ENCODE measurements around the gene MUC5B. TPM values are rescaled to one million over a fixed set of nuclear protein-coding genes. Genes with fewer than 3 reads are reported as not detected.

MUC5B gene
- total and polyA plus RNA-seq, 2 donors (not counting 1 experiment from before 2014, with no cell fraction given) = not detected

DNA sequence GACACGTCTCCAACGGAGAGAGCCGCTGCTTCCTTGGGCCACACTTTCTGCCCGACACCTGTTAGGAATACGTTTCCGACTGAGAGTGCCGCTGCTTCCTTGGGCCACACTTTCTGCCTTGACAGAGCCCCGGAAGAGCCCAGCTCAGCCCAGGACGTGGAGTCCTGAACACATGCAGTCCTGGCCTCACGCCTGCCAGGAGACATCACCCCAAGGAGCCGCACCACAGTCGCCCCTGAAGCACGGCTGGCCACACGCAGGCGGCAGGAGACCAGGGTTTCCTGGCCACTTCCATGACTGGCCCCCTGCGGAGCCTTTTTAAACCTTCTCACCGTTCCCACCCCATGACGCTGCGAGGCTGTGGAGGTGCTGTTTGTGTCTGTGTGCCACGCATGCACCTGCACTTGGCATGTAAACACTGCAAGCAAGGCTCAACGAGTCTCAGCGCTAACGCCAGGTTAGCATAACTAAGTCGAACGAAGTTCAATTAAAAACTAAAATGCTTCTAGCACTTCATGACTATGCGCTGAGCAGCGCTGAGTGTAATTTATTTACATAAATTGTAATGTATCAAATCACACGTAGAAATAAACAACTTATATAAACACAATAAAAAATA, 77.8 kb downstream of the MUC5B start:
- no peak overlapping the region for H3K9ac ChIP-seq (ENCODE audit: insufficient read depth, low read length)
- H3K36me3 ChIP-seq (ENCODE audit: control insufficient read depth, insufficient read depth, low read length) = no peaks in the 10 kb centered on the region
- peaks cover 3% of the 10 kb centered on the region for H3K4me1 ChIP-seq (ENCODE audit: control insufficient read depth, extremely low read depth, insufficient read depth, low read length)
- H2AFZ ChIP-seq (ENCODE audit: low read length) = no peak overlapping the region
- no peaks in the 10 kb centered on the region for H3K9me3 ChIP-seq (ENCODE audit: control insufficient read depth, insufficient read depth, low read depth, low read length)
- no peaks in the 10 kb centered on the region for H3K27me3 ChIP-seq (ENCODE audit: control insufficient read depth, insufficient read depth, low read length)
- no peak overlapping the region for H3K4me3 ChIP-seq (replicated peaks in 1 of 4; ENCODE audit: control extremely low read depth in 1 of 4, insufficient read depth in 1 of 4, low read depth in 3 of 4, low read length in 4 of 4)
- H4K20me1 ChIP-seq (ENCODE audit: control insufficient read depth, extremely low read depth, insufficient read depth, low read length) = peaks cover 1% of the 10 kb centered on the region
- H3K79me2 ChIP-seq (ENCODE audit: control insufficient read depth, insufficient read depth, low read length) = peaks cover 53% of the 10 kb centered on the region
- no peak overlapping the region for H3K4me2 ChIP-seq (ENCODE audit: extremely low read depth, insufficient read depth, low read length)
- DNase-seq (ENCODE audit: low read depth in 2 of 2) = no peak
- TF ChIP-seq EZH2 (IDR thresholded peaks at IDR 0.05; ENCODE audit: low read length, missing control alignments) = no peak
- TF ChIP-seq, protein P1, sequence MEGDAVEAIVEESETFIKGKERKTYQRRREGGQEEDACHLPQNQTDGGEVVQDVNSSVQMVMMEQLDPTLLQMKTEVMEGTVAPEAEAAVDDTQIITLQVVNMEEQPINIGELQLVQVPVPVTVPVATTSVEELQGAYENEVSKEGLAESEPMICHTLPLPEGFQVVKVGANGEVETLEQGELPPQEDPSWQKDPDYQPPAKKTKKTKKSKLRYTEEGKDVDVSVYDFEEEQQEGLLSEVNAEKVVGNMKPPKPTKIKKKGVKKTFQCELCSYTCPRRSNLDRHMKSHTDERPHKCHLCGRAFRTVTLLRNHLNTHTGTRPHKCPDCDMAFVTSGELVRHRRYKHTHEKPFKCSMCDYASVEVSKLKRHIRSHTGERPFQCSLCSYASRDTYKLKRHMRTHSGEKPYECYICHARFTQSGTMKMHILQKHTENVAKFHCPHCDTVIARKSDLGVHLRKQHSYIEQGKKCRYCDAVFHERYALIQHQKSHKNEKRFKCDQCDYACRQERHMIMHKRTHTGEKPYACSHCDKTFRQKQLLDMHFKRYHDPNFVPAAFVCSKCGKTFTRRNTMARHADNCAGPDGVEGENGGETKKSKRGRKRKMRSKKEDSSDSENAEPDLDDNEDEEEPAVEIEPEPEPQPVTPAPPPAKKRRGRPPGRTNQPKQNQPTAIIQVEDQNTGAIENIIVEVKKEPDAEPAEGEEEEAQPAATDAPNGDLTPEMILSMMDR (conservative IDR thresholded peaks at IDR 0.05 in 1 of 2, IDR thresholded peaks at IDR 0.05 in 1 of 2; ENCODE audit: low read depth in 1 of 2, low read length in 2 of 2) = no peak
- H3K27ac ChIP-seq (ENCODE audit: insufficient read depth, low read length) = no peak overlapping the region

DNA sequence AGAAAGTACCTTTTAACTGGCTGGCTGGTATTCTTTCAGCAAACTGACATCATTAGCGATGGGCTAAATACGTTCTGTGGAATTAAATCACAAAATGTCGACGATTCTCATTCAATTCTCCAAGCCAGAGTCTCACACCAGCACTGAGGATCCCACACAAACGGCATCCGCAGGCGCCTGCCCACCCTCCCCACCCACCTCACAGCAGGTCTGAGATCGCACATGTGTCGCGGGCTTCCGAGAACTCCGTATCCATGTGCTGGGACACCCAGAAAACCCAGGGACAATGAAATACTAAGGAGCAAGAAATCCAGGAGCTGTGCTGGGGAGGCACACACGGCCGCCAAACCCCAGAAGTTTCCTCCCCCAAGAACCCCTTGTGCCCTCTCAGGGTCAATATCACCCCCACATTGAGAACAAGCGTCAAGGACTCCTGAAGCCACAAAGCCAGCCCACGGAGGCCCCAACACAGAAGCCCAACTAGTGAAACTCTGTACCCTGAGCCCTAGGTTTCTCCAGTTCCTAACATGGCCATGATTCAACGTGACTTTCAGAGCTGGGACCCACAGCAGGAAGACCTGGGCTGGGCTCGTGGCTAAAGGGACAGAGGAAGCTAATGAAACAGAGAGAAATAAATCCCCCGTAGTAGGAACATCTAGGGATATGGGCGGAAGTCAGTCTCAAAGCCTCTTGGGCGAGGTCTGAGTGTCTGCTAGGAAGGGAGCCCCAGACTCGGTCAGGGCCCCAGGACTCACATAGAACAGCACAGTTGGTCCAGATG, 78.5 kb downstream of the MUC5B start:
- H2AFZ ChIP-seq (ENCODE audit: low read length) = no peak overlapping the region
- peaks cover 1% of the 10 kb centered on the region for H4K20me1 ChIP-seq (ENCODE audit: control insufficient read depth, extremely low read depth, insufficient read depth, low read length)
- H3K27ac ChIP-seq (ENCODE audit: insufficient read depth, low read length) = no peak overlapping the region
- peaks cover 3% of the 10 kb centered on the region for H3K4me1 ChIP-seq (ENCODE audit: control insufficient read depth, extremely low read depth, insufficient read depth, low read length)
- no peak for DNase-seq (ENCODE audit: low read depth in 2 of 2)
- H3K4me3 ChIP-seq (replicated peaks in 1 of 4; ENCODE audit: control extremely low read depth in 1 of 4, insufficient read depth in 1 of 4, low read depth in 3 of 4, low read length in 4 of 4) = no peak overlapping the region
- H3K9ac ChIP-seq (ENCODE audit: insufficient read depth, low read length) = no peak overlapping the region
- H3K27me3 ChIP-seq (ENCODE audit: control insufficient read depth, insufficient read depth, low read length) = no peaks in the 10 kb centered on the region
- H3K4me2 ChIP-seq (ENCODE audit: extremely low read depth, insufficient read depth, low read length) = no peak overlapping the region
- peaks cover 56% of the 10 kb centered on the region for H3K79me2 ChIP-seq (ENCODE audit: control insufficient read depth, insufficient read depth, low read length)
- no peaks in the 10 kb centered on the region for H3K9me3 ChIP-seq (ENCODE audit: control insufficient read depth, insufficient read depth, low read depth, low read length)
- TF ChIP-seq, protein P1 (conservative IDR thresholded peaks at IDR 0.05 in 1 of 2, IDR thresholded peaks at IDR 0.05 in 1 of 2; ENCODE audit: low read depth in 1 of 2, low read length in 2 of 2) = no peak
- no peak for TF ChIP-seq EZH2 (IDR thresholded peaks at IDR 0.05; ENCODE audit: low read length, missing control alignments)
- H3K36me3 ChIP-seq (ENCODE audit: control insufficient read depth, insufficient read depth, low read length) = no peaks in the 10 kb centered on the region

DNA sequence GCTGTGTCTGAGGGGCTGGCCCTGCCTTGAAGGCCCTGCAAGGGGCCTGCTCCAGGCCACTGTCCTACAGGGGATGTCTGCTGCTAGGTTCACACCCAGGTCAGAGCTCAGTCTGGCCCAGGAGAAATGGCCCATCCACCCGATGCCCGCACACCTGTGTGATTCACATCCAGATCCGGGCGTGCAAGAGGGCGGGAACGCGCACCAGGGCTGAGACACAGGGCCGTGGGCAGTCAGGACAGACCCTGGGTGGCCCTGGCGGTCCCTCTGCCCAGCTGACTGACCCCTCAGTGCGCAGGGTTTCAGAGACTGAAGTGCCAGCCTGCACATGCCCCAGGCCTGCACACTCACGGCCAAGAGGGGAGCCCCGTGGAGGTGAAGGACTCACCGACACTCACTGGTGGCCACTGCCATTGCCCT, 79.2 kb downstream of the MUC5B start:
- Histone ChIP-seq H3K27me3 (ENCODE audit: control insufficient read depth, insufficient read depth, low read length) (no peaks in the 10 kb centered on the region), H3K4me2 (ENCODE audit: extremely low read depth, insufficient read depth, low read length) (no peak overlapping the region), H3K4me3 (replicated peaks in 1 of 4; ENCODE audit: control extremely low read depth in 1 of 4, insufficient read depth in 1 of 4, low read depth in 3 of 4, low read length in 4 of 4) (no peak overlapping the region), H2AFZ (ENCODE audit: low read length) (no peak overlapping the region), H3K4me1 (ENCODE audit: control insufficient read depth, extremely low read depth, insufficient read depth, low read length) (peaks cover 3% of the 10 kb centered on the region), H3K27ac (ENCODE audit: insufficient read depth, low read length) (no peak overlapping the region), H3K9ac (ENCODE audit: insufficient read depth, low read length) (no peak overlapping the region), H3K36me3 (ENCODE audit: control insufficient read depth, insufficient read depth, low read length) (no peaks in the 10 kb centered on the region), H4K20me1 (ENCODE audit: control insufficient read depth, extremely low read depth, insufficient read depth, low read length) (peaks cover 1% of the 10 kb centered on the region), H3K79me2 (ENCODE audit: control insufficient read depth, insufficient read depth, low read length) (peaks cover 63% of the 10 kb centered on the region), H3K9me3 (ENCODE audit: control insufficient read depth, insufficient read depth, low read depth, low read length) (no peaks in the 10 kb centered on the region)
- TF ChIP-seq EZH2 (IDR thresholded peaks at IDR 0.05; ENCODE audit: low read length, missing control alignments) = no peak
- TF ChIP-seq, protein P1 (conservative IDR thresholded peaks at IDR 0.05 in 1 of 2, IDR thresholded peaks at IDR 0.05 in 1 of 2; ENCODE audit: low read depth in 1 of 2, low read length in 2 of 2) = no peak
- DNase-seq (ENCODE audit: low read depth in 2 of 2) = no peak
